Measurements from ENCODE around the gene MT1X. TPM values are rescaled to one million over a fixed set of nuclear protein-coding genes. Genes with fewer than 3 reads are reported as not detected.

The MT1X gene
- total and polyA plus RNA-seq, 2 experiments from 2014 or later = 293 to 942 TPM

- Histone ChIP-seq H3K36me3 (ENCODE audit: insufficient read depth) (no peaks in the 10 kb centered on the region; the same call in 1 of the 2 replicates), H3K27me3 (ENCODE audit: insufficient read depth) (no peaks in the 10 kb centered on the region), H3K4me2 (no peak overlapping the region), H4K20me1 (replicated peaks; ENCODE audit: insufficient read depth) (peaks cover 7% of the 10 kb centered on the region), H3K9me2 (ENCODE audit: insufficient read depth) (no peaks in the 10 kb centered on the region), H3F3A (replicated peaks; ENCODE audit: low read depth) (no peaks in the 10 kb centered on the region), H3K27ac (ENCODE audit: low read depth) (no peak overlapping the region), H3K4me1 (ENCODE audit: insufficient read depth) (peaks cover 18% of the 10 kb centered on the region), H2AFZ (no peak overlapping the region), H3K79me2 (replicated peaks; ENCODE audit: insufficient read depth) (peaks cover 11% of the 10 kb centered on the region), H3K4me3 (no peak overlapping the region)
- H3K36me3 Mint-ChIP-seq (ENCODE audit: low read depth) = no peaks in the 10 kb centered on the region
- H3K27me3 Mint-ChIP-seq (ENCODE audit: insufficient read depth, low read depth, poor library complexity) = peaks cover 2% of the 10 kb centered on the region
- DNase-seq (ENCODE audit: low spot score) = no peak
- no peak overlapping the region for H3K27ac Mint-ChIP-seq
- peaks cover 13% of the 10 kb centered on the region for H3K4me1 Mint-ChIP-seq
- TF ChIP-seq, protein P1, sequence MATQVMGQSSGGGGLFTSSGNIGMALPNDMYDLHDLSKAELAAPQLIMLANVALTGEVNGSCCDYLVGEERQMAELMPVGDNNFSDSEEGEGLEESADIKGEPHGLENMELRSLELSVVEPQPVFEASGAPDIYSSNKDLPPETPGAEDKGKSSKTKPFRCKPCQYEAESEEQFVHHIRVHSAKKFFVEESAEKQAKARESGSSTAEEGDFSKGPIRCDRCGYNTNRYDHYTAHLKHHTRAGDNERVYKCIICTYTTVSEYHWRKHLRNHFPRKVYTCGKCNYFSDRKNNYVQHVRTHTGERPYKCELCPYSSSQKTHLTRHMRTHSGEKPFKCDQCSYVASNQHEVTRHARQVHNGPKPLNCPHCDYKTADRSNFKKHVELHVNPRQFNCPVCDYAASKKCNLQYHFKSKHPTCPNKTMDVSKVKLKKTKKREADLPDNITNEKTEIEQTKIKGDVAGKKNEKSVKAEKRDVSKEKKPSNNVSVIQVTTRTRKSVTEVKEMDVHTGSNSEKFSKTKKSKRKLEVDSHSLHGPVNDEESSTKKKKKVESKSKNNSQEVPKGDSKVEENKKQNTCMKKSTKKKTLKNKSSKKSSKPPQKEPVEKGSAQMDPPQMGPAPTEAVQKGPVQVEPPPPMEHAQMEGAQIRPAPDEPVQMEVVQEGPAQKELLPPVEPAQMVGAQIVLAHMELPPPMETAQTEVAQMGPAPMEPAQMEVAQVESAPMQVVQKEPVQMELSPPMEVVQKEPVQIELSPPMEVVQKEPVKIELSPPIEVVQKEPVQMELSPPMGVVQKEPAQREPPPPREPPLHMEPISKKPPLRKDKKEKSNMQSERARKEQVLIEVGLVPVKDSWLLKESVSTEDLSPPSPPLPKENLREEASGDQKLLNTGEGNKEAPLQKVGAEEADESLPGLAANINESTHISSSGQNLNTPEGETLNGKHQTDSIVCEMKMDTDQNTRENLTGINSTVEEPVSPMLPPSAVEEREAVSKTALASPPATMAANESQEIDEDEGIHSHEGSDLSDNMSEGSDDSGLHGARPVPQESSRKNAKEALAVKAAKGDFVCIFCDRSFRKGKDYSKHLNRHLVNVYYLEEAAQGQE (IDR thresholded peaks at IDR 0.05; ENCODE audit: unreplicated experiment) = no peak
- TF ChIP-seq ZNF462 (CRISPR knock-in tag; IDR thresholded peaks at IDR 0.05) (no peak), EZH2phosphoT487 (IDR thresholded peaks at IDR 0.05; ENCODE audit: unreplicated experiment) (no peak), POLR2AphosphoS5 (IDR thresholded peaks at IDR 0.05; ENCODE audit: low read depth) (no peak), CREB1 (CRISPR knock-in tag; IDR thresholded peaks at IDR 0.05; ENCODE audit: low read depth) (no peak), CTCF (conservative IDR thresholded peaks at IDR 0.05; ENCODE audit: low read depth in 2 of 2) (no peak), STAT1 (IDR thresholded peaks at IDR 0.05; ENCODE audit: unreplicated experiment) (no peak)
- no peaks in the 10 kb centered on the region; the same call in 2 of the 3 replicates for H3K9me3 Mint-ChIP-seq
- no peak for ATAC-seq
- H3K4me3 Mint-ChIP-seq = no peak overlapping the region
Observed at GRCh38 chr16:56726283-56726682, 44.0 kb downstream of the MT1X start.
